ENCODE measurements around the gene MOB1B. TPM values are rescaled to one million over a fixed set of nuclear protein-coding genes. Genes with fewer than 3 reads are reported as not detected.
"Not testable (repeated sequence)": the region's sequence is repeated elsewhere in the genome, so short reads cannot be mapped to it uniquely, and the experiment has no call there.

Gene MOB1B
- 10 to 100 TPM; 22.4 to 49.7 (median 48.2) TPM for polyA plus RNA-seq (ENCODE audit: insufficient read length in 4 of 4)

GRCh38 chr4:70901984-70902576 is at the start of gene MOB1B:
Gene MOB1B (plus strand): TSS chr4:70902369. CDS start chr4:70902537, 168 bp downstream.
- DNase-seq (ENCODE audit: low read depth in 4 of 4, low spot score in 3 of 4) = peak; percentile 76 to 87 (median 84)

DNA sequence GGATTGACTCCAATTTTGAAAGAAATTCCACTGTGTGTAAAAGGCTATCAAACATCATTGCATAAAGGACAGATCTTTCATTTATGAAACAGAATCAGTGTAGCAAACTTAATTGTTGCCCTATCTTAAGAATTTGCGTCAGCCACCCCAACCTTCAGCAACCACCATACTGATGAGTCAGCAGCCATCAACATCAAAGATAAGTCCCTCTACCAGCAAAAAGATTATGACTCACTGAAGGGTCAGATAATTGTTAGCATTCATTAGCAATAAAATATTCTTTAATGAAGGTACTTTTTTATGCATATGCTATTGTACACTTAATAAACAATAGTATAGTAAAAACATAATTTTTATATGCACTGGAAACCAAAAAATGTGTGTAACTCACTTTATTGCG is 46.7 kb upstream of the MOB1B start:
- DNase-seq (ENCODE audit: low read depth in 4 of 4, low spot score in 3 of 4) = no peak

DNA sequence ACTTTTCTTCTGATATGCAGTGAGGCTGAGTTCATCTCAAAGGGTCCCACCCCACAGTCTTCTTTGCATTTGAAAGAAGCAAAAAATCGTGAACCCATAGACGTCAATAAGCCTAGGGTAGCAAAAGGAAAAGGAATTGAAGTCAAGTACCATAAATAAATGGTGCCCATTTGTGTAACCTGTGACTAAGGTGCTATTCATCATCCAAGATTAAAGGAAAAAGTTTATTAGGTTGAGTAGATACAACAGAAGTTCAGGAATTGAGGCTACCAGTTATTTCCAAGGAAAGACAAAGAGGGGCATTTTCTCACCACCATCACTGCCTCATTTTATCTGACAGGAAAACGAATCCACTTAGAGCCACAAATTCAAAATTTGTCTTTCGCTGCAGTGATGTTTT is 43.7 kb upstream of the MOB1B start:
- no peak for DNase-seq (ENCODE audit: low read depth in 4 of 4, low spot score in 3 of 4)

- no peak for DNase-seq (ENCODE audit: low read depth in 4 of 4, low spot score in 3 of 4)
These were observed 43.1 kb upstream of the MOB1B start for GRCh38 chr4:70859066-70859465.

GRCh38 chr4:70863099-70863790 is 38.9 kb upstream of the MOB1B start:
- DNase-seq (ENCODE audit: low read depth in 4 of 4, low spot score in 3 of 4) = no peak

- DNase-seq (ENCODE audit: low read depth in 4 of 4, low spot score in 3 of 4) = no peak
These were observed 33.4 kb upstream of the MOB1B start for GRCh38 chr4:70868778-70869177.

DNA sequence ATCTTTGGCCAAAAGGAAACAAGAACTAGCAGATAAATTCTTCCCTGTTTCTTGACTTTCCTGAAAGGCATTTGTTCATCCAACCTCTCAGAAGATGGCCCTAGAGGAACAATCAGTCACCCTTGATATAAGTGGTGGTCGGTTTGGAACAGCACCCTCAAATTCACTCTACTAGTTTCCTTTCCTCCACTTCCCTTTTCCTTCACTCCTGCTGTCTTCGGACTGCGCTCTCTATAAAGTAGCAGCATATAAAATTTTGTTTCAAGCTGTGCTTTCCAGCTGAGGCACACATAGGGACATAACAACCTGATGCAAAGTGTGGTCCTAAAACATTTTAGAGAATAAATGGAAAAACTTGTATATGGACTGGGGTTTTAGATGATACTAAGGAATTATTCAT is 29.0 kb upstream of the MOB1B start:
- no peak for DNase-seq (ENCODE audit: low read depth in 4 of 4, low spot score in 3 of 4)

GRCh38 chr4:70874268-70875156 is 27.7 kb upstream of the MOB1B start:
- no peak for DNase-seq (ENCODE audit: low read depth in 4 of 4, low spot score in 3 of 4)

DNA sequence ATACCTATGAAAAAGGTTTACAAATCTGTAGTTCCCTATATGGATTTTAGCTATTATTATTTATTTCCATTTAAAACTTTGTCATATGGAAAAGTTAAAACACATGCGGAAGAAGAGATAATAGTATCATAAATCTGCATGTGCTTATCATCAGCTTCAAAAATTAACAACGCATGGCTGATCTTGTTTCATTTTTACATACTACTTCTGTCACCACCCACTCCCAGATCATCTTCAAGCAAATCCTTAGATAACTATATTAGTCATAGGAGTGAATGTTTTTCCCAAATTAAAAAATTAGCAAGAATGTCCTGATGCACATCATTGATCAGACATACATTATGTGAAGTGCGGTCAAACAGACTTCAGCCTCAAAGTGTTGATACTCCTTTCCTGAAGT is 24.6 kb upstream of the MOB1B start:
- DNase-seq (ENCODE audit: low read depth in 4 of 4, low spot score in 3 of 4) = no peak

DNA sequence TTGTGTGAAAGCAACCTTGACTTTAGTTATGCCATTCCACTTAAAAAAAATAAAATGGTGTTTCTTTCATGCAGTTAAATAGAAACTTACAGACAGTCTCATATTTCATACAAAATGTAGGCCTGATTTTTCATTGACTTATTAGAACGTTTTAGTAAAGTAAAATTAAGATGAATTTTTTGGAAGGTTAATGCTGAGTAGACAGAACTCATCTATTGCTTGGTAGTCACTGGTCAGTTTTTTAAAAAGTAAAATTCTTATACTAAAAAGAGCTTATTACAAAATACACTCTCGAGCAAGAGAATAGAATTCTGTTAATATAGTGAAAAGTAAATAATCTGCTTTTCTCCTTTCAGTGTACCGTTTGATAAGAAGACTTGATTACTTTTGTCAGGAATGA is 21.4 kb upstream of the MOB1B start:
- no peak for DNase-seq (ENCODE audit: low read depth in 4 of 4, low spot score in 3 of 4)

DNA sequence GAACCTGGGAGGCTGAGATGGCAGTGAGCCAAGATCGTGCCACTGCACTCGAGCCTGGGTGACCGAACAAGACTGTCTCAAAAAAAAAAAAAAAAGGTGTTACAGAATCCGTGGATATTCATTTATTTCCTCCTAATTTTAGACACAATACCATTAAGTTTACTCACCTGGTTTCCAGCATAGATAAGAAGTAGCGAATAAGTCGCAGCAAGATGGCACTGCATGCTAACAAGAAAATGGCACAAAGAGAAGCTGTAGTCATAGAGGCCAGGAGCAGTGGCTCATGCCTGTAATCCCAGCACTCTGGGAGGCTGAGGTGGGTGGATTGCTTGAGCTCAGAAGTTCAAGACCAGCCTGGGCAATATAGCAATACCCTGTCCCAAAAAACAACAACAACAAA is 17.0 kb upstream of the MOB1B start:
- no peak for DNase-seq (ENCODE audit: low read depth in 4 of 4, low spot score in 3 of 4)

- DNase-seq (ENCODE audit: low read depth in 4 of 4, low spot score in 3 of 4) = no peak
These were observed 9.9 kb upstream of the MOB1B start for GRCh38 chr4:70892086-70892769.

DNA sequence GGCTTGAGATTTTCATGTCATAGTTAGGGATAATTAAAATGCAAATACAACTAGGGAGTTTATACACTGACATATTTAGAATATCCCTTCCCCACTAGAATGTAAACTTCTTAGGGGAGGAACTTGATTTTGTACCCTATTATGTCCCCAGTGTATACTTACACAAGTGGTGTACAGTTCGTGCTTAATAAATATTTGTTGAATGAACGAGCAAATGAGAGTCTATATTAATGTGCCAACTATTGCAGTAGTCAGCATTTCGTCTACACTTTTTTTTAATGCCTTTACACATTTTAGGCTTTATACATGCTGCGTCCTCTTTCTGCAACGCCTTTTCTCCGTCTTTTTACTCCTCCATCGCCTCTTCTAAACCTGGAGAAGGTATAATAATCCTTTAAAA is 8.4 kb upstream of the MOB1B start:
- no peak for DNase-seq (ENCODE audit: low read depth in 4 of 4, low spot score in 3 of 4)

- DNase-seq (ENCODE audit: low read depth in 4 of 4, low spot score in 3 of 4) = no peak
These were observed 6.8 kb upstream of the MOB1B start for GRCh38 chr4:70895405-70895804.

- no peak for DNase-seq (ENCODE audit: low read depth in 4 of 4, low spot score in 3 of 4)
These were observed 6.2 kb upstream of the MOB1B start for GRCh38 chr4:70895811-70896491.

- not testable (repeated sequence) for DNase-seq (ENCODE audit: low read depth in 4 of 4, low spot score in 3 of 4)
These were observed 3.6 kb upstream of the MOB1B start for GRCh38 chr4:70898581-70898980.

GRCh38 chr4:70901607-70901983 is 574 bp upstream of the MOB1B start:
- DNase-seq (ENCODE audit: low read depth in 4 of 4, low spot score in 3 of 4) = no peak

DNA sequence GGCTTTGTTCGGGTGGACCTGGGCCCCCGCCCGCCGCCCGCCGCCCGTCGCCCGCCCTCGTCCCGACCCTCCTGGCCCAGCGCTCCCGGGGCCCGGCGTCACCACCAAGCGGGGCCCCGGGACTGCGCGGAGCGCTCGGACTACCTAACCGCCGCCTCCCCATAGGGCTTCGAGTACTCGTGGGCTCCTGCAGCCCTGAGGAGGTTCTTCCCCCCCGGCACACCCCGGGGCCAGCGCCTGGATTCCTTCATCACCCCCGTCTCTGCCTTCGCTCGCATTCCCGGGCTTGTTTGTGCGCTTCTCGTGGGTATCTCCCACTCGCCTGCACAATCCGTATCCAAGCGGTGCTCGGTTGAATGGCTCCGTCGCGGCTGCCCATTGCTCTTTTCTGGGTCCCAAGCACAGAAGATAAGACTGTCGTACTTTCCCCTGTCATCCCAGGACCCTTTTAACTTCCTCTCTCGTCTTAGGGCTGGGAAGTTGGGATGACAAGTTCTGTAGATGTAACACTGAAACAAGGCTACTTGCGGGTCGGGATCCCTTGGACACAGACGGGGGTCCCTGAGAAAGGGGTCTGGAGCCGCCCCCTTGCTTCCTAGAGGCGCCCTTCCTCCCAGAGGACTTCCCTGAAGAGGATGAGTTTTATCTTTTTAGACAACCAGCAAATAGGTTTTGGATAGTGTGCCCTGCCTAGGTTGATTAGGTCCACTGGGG is 565 bp downstream of the MOB1B start:
- DNase-seq (ENCODE audit: low read depth in 4 of 4, low spot score in 3 of 4) = peak in 1 of 4 donors; percentile 37

GRCh38 chr4:70903291-70903603 is 1.1 kb downstream of the MOB1B start:
- no peak for DNase-seq (ENCODE audit: low read depth in 4 of 4, low spot score in 3 of 4)

DNA sequence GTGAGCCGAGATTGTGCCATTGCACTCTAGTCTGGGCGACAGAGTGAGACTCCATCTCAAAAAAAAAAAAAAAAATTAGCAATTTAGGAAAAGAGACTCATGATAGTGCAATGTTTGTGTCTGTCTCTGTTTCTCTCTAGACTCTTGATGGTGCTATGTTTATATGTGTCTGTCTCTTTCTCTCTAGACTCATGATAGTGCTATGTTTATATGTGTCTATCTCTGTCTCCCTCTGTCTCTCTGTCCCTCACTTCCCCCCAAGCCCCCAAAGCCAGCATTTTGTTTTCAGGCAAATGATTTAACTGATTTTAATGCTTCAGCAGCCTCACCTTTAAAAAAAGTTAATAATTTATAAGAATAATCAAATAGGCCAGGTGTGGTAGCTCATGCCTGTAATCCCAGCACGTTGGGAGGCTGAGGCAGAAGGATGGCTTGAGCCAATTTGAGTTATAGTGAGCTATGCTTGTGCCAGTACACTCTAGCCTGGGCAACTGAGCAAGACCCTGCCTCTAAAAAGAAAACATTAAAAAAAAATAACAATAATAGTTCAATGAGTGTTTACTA is 6.9 kb downstream of the MOB1B start:
- no peak for DNase-seq (ENCODE audit: low read depth in 4 of 4, low spot score in 3 of 4)

All from left renal pelvis (tissue), 4 donors.